ENCODE measurements around the gene MBNL2. TPM values are rescaled to one million over a fixed set of nuclear protein-coding genes. Genes with fewer than 3 reads are reported as not detected.

The MBNL2 gene
- total RNA-seq, 4 donors from 2014 or later: 113 to 129 (median 118) TPM

- Histone ChIP-seq H3K36me3 (no peaks in the 10 kb centered on the region), H3K27me3 (no peaks in the 10 kb centered on the region), H3K9me3 (no peaks in the 10 kb centered on the region), H3K27ac (peak overlapping the region; percentile 60 to 84 (median 81)), H3K4me1 (peaks cover 32 to 100% (median 61%) of the 10 kb centered on the region in 3 donors), H3K4me3 (no peak overlapping the region)
- ATAC-seq: no peak
- 86 to 87% methylated on average over 3 to 5 of the region's 5 CpGs for WGBS, 2 donors (ENCODE audit: low coverage in 1 of 2)
- TF ChIP-seq CTCF (IDR thresholded peaks at IDR 0.05) (no peak), POLR2AphosphoS5 (IDR thresholded peaks at IDR 0.05) (no peak), POLR2A (IDR thresholded peaks at IDR 0.05) (no peak)
These were observed 16.3 kb downstream of the MBNL2 start for GRCh38 chr13:97238432-97238831.

GRCh38 chr13:97238883-97239282 is 16.8 kb downstream of the MBNL2 start:
- Histone ChIP-seq H3K9me3 (no peaks in the 10 kb centered on the region), H3K27ac (peak overlapping the region; percentile 60 to 84 (median 81)), H3K4me1 (peaks cover 33 to 100% (median 62%) of the 10 kb centered on the region in 3 donors), H3K36me3 (no peaks in the 10 kb centered on the region), H3K27me3 (no peaks in the 10 kb centered on the region), H3K4me3 (no peak overlapping the region)
- WGBS, 2 donors (ENCODE audit: low coverage in 1 of 2): 65 to 80% methylated on average over 4 of the region's 4 CpGs
- ATAC-seq: no peak
- TF ChIP-seq POLR2AphosphoS5 (IDR thresholded peaks at IDR 0.05): no peak
- no peak for TF ChIP-seq EP300 (IDR thresholded peaks at IDR 0.05)
- no peak for TF ChIP-seq CTCF (IDR thresholded peaks at IDR 0.05)
- TF ChIP-seq POLR2A (IDR thresholded peaks at IDR 0.05): no peak

- H3K27ac ChIP-seq: peak overlapping the region; percentile 60 to 84 (median 81)
- peaks cover 32 to 100% (median 60%) of the 10 kb centered on the region in 3 donors for H3K4me1 ChIP-seq
- 44 to 75% methylated on average over 1 of the region's 1 CpG for WGBS, 2 donors (ENCODE audit: low coverage in 1 of 2)
- no peaks in the 10 kb centered on the region for H3K27me3 ChIP-seq
- H3K36me3 ChIP-seq: no peaks in the 10 kb centered on the region
- ATAC-seq: no peak
- no peaks in the 10 kb centered on the region for H3K9me3 ChIP-seq
- H3K4me3 ChIP-seq: no peak overlapping the region
- no peak for TF ChIP-seq POLR2A (IDR thresholded peaks at IDR 0.05)
- TF ChIP-seq EP300 (IDR thresholded peaks at IDR 0.05): no peak
- no peak for TF ChIP-seq CTCF (IDR thresholded peaks at IDR 0.05)
- no peak for TF ChIP-seq POLR2AphosphoS5 (IDR thresholded peaks at IDR 0.05)
These were observed 17.2 kb downstream of the MBNL2 start for GRCh38 chr13:97239306-97239705.

GRCh38 chr13:97239943-97240787 is 18.0 kb downstream of the MBNL2 start:
- peaks cover 40 to 100% (median 55%) of the 10 kb centered on the region in 3 donors for H3K4me1 ChIP-seq
- WGBS, 2 donors (ENCODE audit: low coverage in 1 of 2): 63% methylated on average over 3 of the region's 3 CpGs
- H3K4me3 ChIP-seq: no peak overlapping the region
- H3K9me3 ChIP-seq: no peaks in the 10 kb centered on the region
- H3K27ac ChIP-seq: peak overlapping the region; percentile 60 to 84 (median 81)
- ATAC-seq: no peak
- TF ChIP-seq POLR2AphosphoS5 (IDR thresholded peaks at IDR 0.05): no peak
- TF ChIP-seq POLR2A (IDR thresholded peaks at IDR 0.05): no peak
- TF ChIP-seq EP300 (IDR thresholded peaks at IDR 0.05): no peak
- no peak for TF ChIP-seq CTCF (IDR thresholded peaks at IDR 0.05)
- no peaks in the 10 kb centered on the region for H3K27me3 ChIP-seq
- H3K36me3 ChIP-seq: no peaks in the 10 kb centered on the region
